GM18499 (cell line): ENCODE data around the gene CAMSAP2.
"Not testable (repeated sequence)": the region's sequence is repeated elsewhere in the genome, so short reads cannot be mapped to it uniquely, and the experiment has no call there.

ENCODE experiments used
- ATAC-seq: cut with Tn5 transposase; IDR thresholded peaks from one replicate; pipeline ENCODE4 v1.9.1; 2021; ENCODE audit warnings: moderate number of reproducible peaks; ENCODE audit not compliant: insufficient read depth, unreplicated experiment

CAMSAP2 gene

GRCh38 chr1:200780545-200781369 is 42.1 kb downstream of the CAMSAP2 start:
- ATAC-seq, result no peak

GRCh38 chr1:200783926-200784325 is 45.2 kb downstream of the CAMSAP2 start:
- ATAC-seq, result no peak

GRCh38 chr1:200784576-200784975 is 45.9 kb downstream of the CAMSAP2 start:
- no peak for ATAC-seq

GRCh38 chr1:200786788-200787187 is 48.1 kb downstream of the CAMSAP2 start:
- no peak for ATAC-seq

GRCh38 chr1:200787896-200788387 is 49.2 kb downstream of the CAMSAP2 start:
- ATAC-seq, result no peak

- ATAC-seq, result not testable (repeated sequence)
Measured at GRCh38 chr1:200791012-200791411, 52.3 kb downstream of the CAMSAP2 start.

GRCh38 chr1:200793677-200794076 is 55.0 kb downstream of the CAMSAP2 start:
- no peak for ATAC-seq

- no peak for ATAC-seq
Measured at GRCh38 chr1:200794506-200795065, 55.9 kb downstream of the CAMSAP2 start.

GRCh38 chr1:200795156-200795555 is 56.5 kb downstream of the CAMSAP2 start:
- ATAC-seq, result no peak

- ATAC-seq, result no peak
Measured at GRCh38 chr1:200802042-200802441, 63.3 kb downstream of the CAMSAP2 start.

GRCh38 chr1:200802865-200803512 is 64.3 kb downstream of the CAMSAP2 start:
- no peak for ATAC-seq

GRCh38 chr1:200805719-200806118 is 67.0 kb downstream of the CAMSAP2 start:
- ATAC-seq, result no peak

- no peak for ATAC-seq
Measured at GRCh38 chr1:200808846-200809245, 70.2 kb downstream of the CAMSAP2 start.

GRCh38 chr1:200811704-200812103 is 73.0 kb downstream of the CAMSAP2 start:
- no peak for ATAC-seq

GRCh38 chr1:200816624-200817224 is 78.0 kb downstream of the CAMSAP2 start:
- ATAC-seq, result not testable (repeated sequence)

- ATAC-seq, result no peak
Measured at GRCh38 chr1:200818248-200818647, 79.6 kb downstream of the CAMSAP2 start.

- ATAC-seq, result no peak
Measured at GRCh38 chr1:200819726-200820125, 81.0 kb downstream of the CAMSAP2 start.

GRCh38 chr1:200831091-200831490 is 92.4 kb downstream of the CAMSAP2 start:
- ATAC-seq, result no peak

GRCh38 chr1:200834383-200834782 is 95.7 kb downstream of the CAMSAP2 start:
- ATAC-seq, result no peak

GRCh38 chr1:200836213-200836612 is 97.5 kb downstream of the CAMSAP2 start:
- ATAC-seq, result no peak
